PC-9 (cell line): ENCODE measurements around the gene SIK2. TPM values are rescaled to one million over a fixed set of nuclear protein-coding genes. Genes with fewer than 3 reads are reported as not detected.
A peak's percentile ranks its signal among the peaks of the same experiment; 100 is the strongest.

ENCODE experiments used
- BruUV-seq: library from RNA; stranded (reverse); fragments of 400-500 nt; replicated peaks from 2 replicates; lab custom pipeline; 2021; lab: Mats Ljungman, UMichigan
- CTCF ChIA-PET: fragments of 300-600 bp; sonication (Branson Sonifier 250); formaldehyde crosslinking; loops from one replicate; lab custom pipeline; 2022; ENCODE audit warnings: antibody characterized with exemption; lab: Charles Lee
- POLR2A ChIA-PET: fragments of 300-600 bp; sonication (Branson Sonifier 250); formaldehyde crosslinking; loops from one replicate; lab custom pipeline; 2022; ENCODE audit warnings: antibody characterized with exemption; ENCODE audit not compliant: unreplicated experiment; lab: Charles Lee
- DNase-seq, 2 experiments: peaks; one replicate each; pipeline versions ENCODE4 v3.0.0 to v3.0.0-alpha.2; 2015 to 2022; ENCODE audit warnings: mixed read lengths in 1 of 2
- H2AFZ ChIP-seq: fragments of 200-600 bp; sonication (generic); 2 replicates; pipeline ENCODE4 v1.8.1; 2017; ENCODE audit warnings: antibody characterized with exemption
- H3F3A ChIP-seq: fragments of 200-600 bp; sonication (generic); 2 replicates; pipeline ENCODE4 v1.8.1; 2017; ENCODE audit warnings: antibody characterized with exemption, mild to moderate bottlenecking, low read depth; ENCODE audit not compliant: insufficient read depth
- H3K27ac ChIP-seq: fragments of 200-600 bp; sonication (generic); 2 replicates; pipeline ENCODE4 v1.6.1; 2016; ENCODE audit warnings: mixed run types
- H3K27me3 ChIP-seq: fragments of 200-600 bp; sonication (generic); 2 replicates; pipeline ENCODE4 v1.6.1; 2016; ENCODE audit warnings: low read depth, mixed run types; ENCODE audit not compliant: insufficient read depth
- H3K36me3 ChIP-seq: fragments of 200-600 bp; sonication (generic); 2 replicates; pipeline ENCODE4 v1.6.1; 2016; ENCODE audit warnings: low read depth, mixed run types
- H3K4me1 ChIP-seq: fragments of 200-600 bp; sonication (generic); replicated peaks from 2 replicates; pipeline ENCODE4 v1.6.1; 2016; ENCODE audit warnings: mixed run types; ENCODE audit not compliant: insufficient read depth
- H3K4me2 ChIP-seq: fragments of 200-600 bp; sonication (generic); 2 replicates; pipeline ENCODE4 v1.6.1; 2017; ENCODE audit warnings: mixed run types
- H3K4me3 ChIP-seq: fragments of 200-600 bp; sonication (generic); 2 replicates; pipeline ENCODE4 v1.6.1; 2016; ENCODE audit warnings: mixed run types
- H3K79me2 ChIP-seq: fragments of 200-600 bp; sonication (generic); 2 replicates; pipeline ENCODE4 v1.6.1; 2017; ENCODE audit warnings: low read depth, mixed run types
- H3K9me2 ChIP-seq: fragments of 200-600 bp; sonication (generic); 2 replicates; pipeline ENCODE4 v1.8.1; 2017; ENCODE audit warnings: mild to moderate bottlenecking; ENCODE audit not compliant: insufficient read depth
- H3K9me3 ChIP-seq: fragments of 200-600 bp; sonication (generic); 2 replicates; pipeline ENCODE4 v1.8.1; 2016; ENCODE audit warnings: low read depth; ENCODE audit not compliant: insufficient read depth
- H4K20me1 ChIP-seq: fragments of 200-600 bp; sonication (generic); 2 replicates; pipeline ENCODE4 v1.8.1; 2017; ENCODE audit not compliant: insufficient read depth
- CTCF ChIP-seq: fragments of 200-600 bp; sonication (generic); conservative IDR thresholded peaks from 2 replicates; pipeline ENCODE4 v1.6.1; 2017; ENCODE audit warnings: mixed run types, antibody characterized with exemption, mild to moderate bottlenecking, moderate library complexity
- EZH2 ChIP-seq: fragments of 200-600 bp; sonication (generic); IDR thresholded peaks from 2 replicates; pipeline ENCODE4 v1.8.0; 2017; ENCODE audit warnings: antibody characterized with exemption, low read depth
- intact Hi-C: fragments of 100-400 bp; cut with micrococcal nuclease; formaldehyde crosslinking; loops from one replicate; pipeline ENCODE4 v1.10.0; 2022; ENCODE audit not compliant: unreplicated experiment
- total RNA-seq: library from RNA; stranded (reverse); gene quantifications from 2 replicates; pipeline ENCODE4 v1.2.3, GENCODE V29; 2021

The SIK2 gene
- total RNA-seq, 1 experiment from 2014 or later: 16.2 TPM

- Histone ChIP-seq H3K27ac (no peak overlapping the region), H3K9me3 (no peaks in the 10 kb centered on the region; the same call in 1 of the 2 replicates), H3K4me2 (no peak overlapping the region), H3K36me3 (peaks cover 49% of the 10 kb centered on the region), H4K20me1 (no peaks in the 10 kb centered on the region; the same call in none of the 2 replicates), H3K9me2 (no peaks in the 10 kb centered on the region), H3K27me3 (no peaks in the 10 kb centered on the region), H3K4me3 (no peak overlapping the region), H3F3A (0 out of 2 replicates have a peak, but pooled peaks cover 4% of the 10 kb centered on the region), H3K79me2 (0 out of 2 replicates have a peak, but pooled peaks cover 3% of the 10 kb centered on the region), H3K4me1 (no peaks in the 10 kb centered on the region), H2AFZ (no peak overlapping the region)
- peak in 1 of 2 experiments; percentile 25 for DNase-seq
- ChIA-PET CTCF (no interaction called here), POLR2A (no interaction called here)
- TF ChIP-seq CTCF (no peak), EZH2 (no peak)
- intact Hi-C loops: no loop called here
- no TSS peak for BruUV-seq
Observed at GRCh38 chr11:111624608-111625007, 22.4 kb downstream of the SIK2 start.

- Histone ChIP-seq H3K36me3 (peaks cover 33% of the 10 kb centered on the region), H2AFZ (no peak overlapping the region), H3K27me3 (no peaks in the 10 kb centered on the region), H3K9me2 (no peaks in the 10 kb centered on the region), H4K20me1 (no peaks in the 10 kb centered on the region; the same call in none of the 2 replicates), H3K9me3 (no peaks in the 10 kb centered on the region; the same call in 1 of the 2 replicates), H3K4me2 (no peak overlapping the region), H3K27ac (no peak overlapping the region), H3K79me2 (peaks cover 3% of the 10 kb centered on the region; the same call in 1 of the 2 replicates), H3F3A (peaks cover 4% of the 10 kb centered on the region; the same call in 1 of the 2 replicates), H3K4me3 (no peak overlapping the region), H3K4me1 (no peaks in the 10 kb centered on the region)
- intact Hi-C loops: no loop called here
- DNase-seq: no peak
- TF ChIP-seq EZH2: no peak
- no peak for TF ChIP-seq CTCF
- POLR2A ChIA-PET: no interaction called here
- CTCF ChIA-PET: no interaction called here
- no TSS peak for BruUV-seq
Observed at GRCh38 chr11:111627591-111627990, 25.3 kb downstream of the SIK2 start.

- Histone ChIP-seq H3K4me2 (no peak overlapping the region), H3K27ac (no peak overlapping the region), H3K79me2 (peaks cover 3% of the 10 kb centered on the region; the same call in 1 of the 2 replicates), H3F3A (peaks cover 4% of the 10 kb centered on the region; the same call in 1 of the 2 replicates), H3K27me3 (no peaks in the 10 kb centered on the region), H3K4me3 (no peak overlapping the region), H2AFZ (no peak overlapping the region), H3K9me3 (no peaks in the 10 kb centered on the region; the same call in 1 of the 2 replicates), H3K4me1 (no peaks in the 10 kb centered on the region), H4K20me1 (no peaks in the 10 kb centered on the region; the same call in 1 of the 2 replicates), H3K9me2 (no peaks in the 10 kb centered on the region), H3K36me3 (peaks cover 22% of the 10 kb centered on the region)
- TF ChIP-seq EZH2: no peak
- TF ChIP-seq CTCF: no peak
- DNase-seq: no peak
- ChIA-PET CTCF (no interaction called here), POLR2A (no interaction called here)
- no TSS peak for BruUV-seq
- intact Hi-C loops: no loop called here
Observed at GRCh38 chr11:111629499-111629898, 27.2 kb downstream of the SIK2 start.
